ENCODE measurements around the gene OR4K5. TPM values are rescaled to one million over a fixed set of nuclear protein-coding genes. Genes with fewer than 3 reads are reported as not detected.

OR4K5 gene, protein sequence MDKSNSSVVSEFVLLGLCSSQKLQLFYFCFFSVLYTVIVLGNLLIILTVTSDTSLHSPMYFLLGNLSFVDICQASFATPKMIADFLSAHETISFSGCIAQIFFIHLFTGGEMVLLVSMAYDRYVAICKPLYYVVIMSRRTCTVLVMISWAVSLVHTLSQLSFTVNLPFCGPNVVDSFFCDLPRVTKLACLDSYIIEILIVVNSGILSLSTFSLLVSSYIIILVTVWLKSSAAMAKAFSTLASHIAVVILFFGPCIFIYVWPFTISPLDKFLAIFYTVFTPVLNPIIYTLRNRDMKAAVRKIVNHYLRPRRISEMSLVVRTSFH
- not detected in 2 replicates for total RNA-seq (2022)
- not detected for Bru-seq, nascent RNA
- BruChase-seq, experiment 1, labeled RNA remaining after a 2-hour chase: not detected
- not detected for BruChase-seq, experiment 2, labeled RNA remaining after a 6-hour chase
- long read RNA-seq: 0 reads

DNA sequence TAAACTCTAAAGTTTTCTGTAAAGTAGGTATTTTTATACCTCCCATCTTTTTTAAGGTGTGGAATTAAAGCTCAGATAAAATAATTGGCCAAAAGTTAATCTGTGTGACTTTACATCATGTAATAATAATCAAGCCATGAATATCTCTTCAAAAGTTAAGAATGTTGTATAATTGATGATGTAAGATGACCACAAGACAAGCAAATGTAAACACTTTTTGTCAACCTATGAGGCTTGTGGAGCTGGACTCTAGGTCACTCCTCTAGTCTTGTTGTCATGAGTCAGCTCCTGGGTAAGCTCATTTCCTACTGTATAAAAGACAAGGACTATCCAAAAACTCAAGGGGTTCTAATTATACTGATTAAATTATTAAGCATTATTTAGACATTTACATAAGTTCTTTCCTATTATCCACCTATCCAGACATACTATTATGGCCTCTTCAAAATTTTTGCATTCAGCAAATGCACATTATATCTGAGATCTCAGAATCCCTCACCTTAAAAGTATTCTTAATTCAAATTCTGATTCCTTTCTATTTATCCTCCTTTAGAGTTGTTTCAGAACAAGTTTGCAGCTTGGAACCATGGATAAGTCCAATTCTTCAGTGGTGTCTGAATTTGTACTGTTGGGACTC is at the start of gene OR4K5:
TSS of gene OR4K5 (plus strand) at position 587 of the 637 bp plus-strand sequence. CDS start at position 587, 0 bp downstream.
- Histone ChIP-seq H3K27me3 (replicated peaks; ENCODE audit: control insufficient read depth, insufficient read depth, low read length) (no peaks in the 10 kb centered on the region), H3K4me1 (no peaks in the 10 kb centered on the region), H3K4me3 (ENCODE audit: low read depth, low read length) (no peak within 1 kb of the TSS), H3K36me3 (ENCODE audit: control insufficient read depth, insufficient read depth, low read length) (no peaks in the 10 kb centered on the region), H3K9me3 (no peaks in the 10 kb centered on the region)
- H3K4me3 Mint-ChIP-seq (ENCODE audit: unreplicated experiment): no peak within 1 kb of the TSS
- intact Hi-C loops (cut with micrococcal nuclease; ENCODE audit: unreplicated experiment): no loop called here
- H3K9me3 Mint-ChIP-seq (ENCODE audit: unreplicated experiment): no peaks in the 10 kb centered on the region
- DNase-seq: no peak
- no peaks in the 10 kb centered on the region for H3K27me3 Mint-ChIP-seq (ENCODE audit: insufficient read depth, unreplicated experiment)
- no TSS peak for BruUV-seq (replicated peaks)
- TF ChIP-seq, protein P1, sequence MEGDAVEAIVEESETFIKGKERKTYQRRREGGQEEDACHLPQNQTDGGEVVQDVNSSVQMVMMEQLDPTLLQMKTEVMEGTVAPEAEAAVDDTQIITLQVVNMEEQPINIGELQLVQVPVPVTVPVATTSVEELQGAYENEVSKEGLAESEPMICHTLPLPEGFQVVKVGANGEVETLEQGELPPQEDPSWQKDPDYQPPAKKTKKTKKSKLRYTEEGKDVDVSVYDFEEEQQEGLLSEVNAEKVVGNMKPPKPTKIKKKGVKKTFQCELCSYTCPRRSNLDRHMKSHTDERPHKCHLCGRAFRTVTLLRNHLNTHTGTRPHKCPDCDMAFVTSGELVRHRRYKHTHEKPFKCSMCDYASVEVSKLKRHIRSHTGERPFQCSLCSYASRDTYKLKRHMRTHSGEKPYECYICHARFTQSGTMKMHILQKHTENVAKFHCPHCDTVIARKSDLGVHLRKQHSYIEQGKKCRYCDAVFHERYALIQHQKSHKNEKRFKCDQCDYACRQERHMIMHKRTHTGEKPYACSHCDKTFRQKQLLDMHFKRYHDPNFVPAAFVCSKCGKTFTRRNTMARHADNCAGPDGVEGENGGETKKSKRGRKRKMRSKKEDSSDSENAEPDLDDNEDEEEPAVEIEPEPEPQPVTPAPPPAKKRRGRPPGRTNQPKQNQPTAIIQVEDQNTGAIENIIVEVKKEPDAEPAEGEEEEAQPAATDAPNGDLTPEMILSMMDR (IDR thresholded peaks at IDR 0.05; ENCODE audit: insufficient read depth in 1 of 2, low read depth in 1 of 2, low read length in 1 of 2, severe bottlenecking in 1 of 2, unreplicated experiment in 1 of 2): no peak
- ChIA-PET POLR2A (no interaction called here), CTCF (no interaction called here)
- H3K4me1 Mint-ChIP-seq (ENCODE audit: low read depth, unreplicated experiment): no peaks in the 10 kb centered on the region
- H3K36me3 Mint-ChIP-seq (ENCODE audit: insufficient read depth, unreplicated experiment): no peaks in the 10 kb centered on the region
- H3K27ac Mint-ChIP-seq (ENCODE audit: unreplicated experiment): no peak within 1 kb of the TSS

DNA sequence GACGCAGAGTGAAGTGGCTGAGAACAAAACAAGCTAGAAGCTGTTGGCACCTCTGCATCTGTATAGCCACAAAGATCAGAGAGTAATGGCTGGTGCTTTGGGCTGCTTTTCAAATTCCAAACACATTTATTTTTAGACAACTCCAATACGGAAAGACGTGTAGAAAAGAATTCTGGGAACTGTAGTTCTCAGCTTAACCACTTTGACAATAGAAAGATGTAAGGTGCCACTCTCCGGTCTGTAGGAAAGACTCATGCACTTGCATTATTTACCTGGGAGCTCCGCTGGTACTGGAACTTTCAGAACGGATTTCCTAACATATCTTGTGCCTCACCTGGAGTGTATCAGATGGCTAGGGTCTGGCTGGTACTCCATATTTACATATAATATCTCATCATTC is 47.2 kb upstream of the OR4K5 start:
- TF ChIP-seq, protein P1 (IDR thresholded peaks at IDR 0.05; ENCODE audit: insufficient read depth in 1 of 2, low read depth in 1 of 2, low read length in 1 of 2, severe bottlenecking in 1 of 2, unreplicated experiment in 1 of 2): no peak
- H3K4me1 ChIP-seq: no peaks in the 10 kb centered on the region
- no peaks in the 10 kb centered on the region for H3K27me3 ChIP-seq (replicated peaks; ENCODE audit: control insufficient read depth, insufficient read depth, low read length)
- H3K36me3 ChIP-seq (ENCODE audit: control insufficient read depth, insufficient read depth, low read length): no peaks in the 10 kb centered on the region
- H3K36me3 Mint-ChIP-seq (ENCODE audit: insufficient read depth, unreplicated experiment): no peaks in the 10 kb centered on the region
- ChIA-PET POLR2A (no interaction called here), CTCF (no interaction called here)
- no peaks in the 10 kb centered on the region for H3K4me1 Mint-ChIP-seq (ENCODE audit: low read depth, unreplicated experiment)
- peak overlapping the region; percentile 33 for H3K4me3 Mint-ChIP-seq (ENCODE audit: unreplicated experiment)
- no peaks in the 10 kb centered on the region for H3K27me3 Mint-ChIP-seq (ENCODE audit: insufficient read depth, unreplicated experiment)
- no peaks in the 10 kb centered on the region; the same call in 1 of the 2 replicates for H3K9me3 ChIP-seq
- H3K27ac Mint-ChIP-seq (ENCODE audit: unreplicated experiment): no peak overlapping the region
- intact Hi-C loops (cut with micrococcal nuclease; ENCODE audit: unreplicated experiment): no loop called here
- no peaks in the 10 kb centered on the region for H3K9me3 Mint-ChIP-seq (ENCODE audit: unreplicated experiment)
- DNase-seq: no peak
- no TSS peak for BruUV-seq (replicated peaks)
- no peak overlapping the region for H3K4me3 ChIP-seq (ENCODE audit: low read depth, low read length)

DNA sequence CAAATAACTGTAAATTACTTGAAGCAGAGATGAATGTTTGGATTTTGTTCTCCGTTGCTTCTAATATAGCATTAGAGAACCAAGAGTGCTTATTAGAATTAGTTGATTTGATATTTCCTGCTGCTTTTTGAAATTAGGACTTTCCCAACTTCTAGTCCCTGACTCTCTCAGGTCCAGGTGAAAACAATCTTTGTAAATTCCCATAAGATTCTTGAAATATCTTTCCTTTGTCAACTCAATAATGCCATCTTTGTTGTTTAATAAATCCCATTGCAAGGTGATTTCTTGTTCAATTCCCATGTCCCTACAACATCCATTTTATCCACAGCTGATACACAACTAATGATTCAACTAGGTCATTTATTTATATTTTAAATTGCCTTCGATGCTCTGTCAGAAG is 45.6 kb upstream of the OR4K5 start, which contains the start of gene OR4K2:
TSS of gene OR4K2 (plus strand) at position 301 of the 400 bp plus-strand sequence. CDS start 1,126 bp downstream, outside the sequence.
- H3K9me3 ChIP-seq: no peaks in the 10 kb centered on the region; the same call in 1 of the 2 replicates
- H3K4me1 ChIP-seq: no peaks in the 10 kb centered on the region
- Mint-ChIP-seq H3K4me1 (ENCODE audit: low read depth, unreplicated experiment) (no peaks in the 10 kb centered on the region), H3K27me3 (ENCODE audit: insufficient read depth, unreplicated experiment) (no peaks in the 10 kb centered on the region), H3K27ac (ENCODE audit: unreplicated experiment) (no peak within 1 kb of the TSS), H3K36me3 (ENCODE audit: insufficient read depth, unreplicated experiment) (no peaks in the 10 kb centered on the region), H3K9me3 (ENCODE audit: unreplicated experiment) (no peaks in the 10 kb centered on the region), H3K4me3 (ENCODE audit: unreplicated experiment) (no peak within 1 kb of the TSS)
- intact Hi-C loops (cut with micrococcal nuclease; ENCODE audit: unreplicated experiment): no loop called here
- POLR2A ChIA-PET: no interaction called here
- H3K27me3 ChIP-seq (replicated peaks; ENCODE audit: control insufficient read depth, insufficient read depth, low read length): no peaks in the 10 kb centered on the region
- no peaks in the 10 kb centered on the region for H3K36me3 ChIP-seq (ENCODE audit: control insufficient read depth, insufficient read depth, low read length)
- CTCF ChIA-PET: no interaction called here
- DNase-seq: no peak
- no TSS peak for BruUV-seq (replicated peaks)
- no peak within 1 kb of the TSS for H3K4me3 ChIP-seq (ENCODE audit: low read depth, low read length)
- TF ChIP-seq, protein P1 (IDR thresholded peaks at IDR 0.05; ENCODE audit: insufficient read depth in 1 of 2, low read depth in 1 of 2, low read length in 1 of 2, severe bottlenecking in 1 of 2, unreplicated experiment in 1 of 2): no peak
